Activated T-helper 1 cell treated with Interleukin-2 at 50 U/mL for 16 hours (primary cell): Measurements from ENCODE around the gene OSM.

Source experiments
- DNase-seq: peaks from one replicate; pipeline ENCODE4 v3.0.0-alpha.2; 2020; ENCODE audit warnings: low read depth

OSM gene

DNA sequence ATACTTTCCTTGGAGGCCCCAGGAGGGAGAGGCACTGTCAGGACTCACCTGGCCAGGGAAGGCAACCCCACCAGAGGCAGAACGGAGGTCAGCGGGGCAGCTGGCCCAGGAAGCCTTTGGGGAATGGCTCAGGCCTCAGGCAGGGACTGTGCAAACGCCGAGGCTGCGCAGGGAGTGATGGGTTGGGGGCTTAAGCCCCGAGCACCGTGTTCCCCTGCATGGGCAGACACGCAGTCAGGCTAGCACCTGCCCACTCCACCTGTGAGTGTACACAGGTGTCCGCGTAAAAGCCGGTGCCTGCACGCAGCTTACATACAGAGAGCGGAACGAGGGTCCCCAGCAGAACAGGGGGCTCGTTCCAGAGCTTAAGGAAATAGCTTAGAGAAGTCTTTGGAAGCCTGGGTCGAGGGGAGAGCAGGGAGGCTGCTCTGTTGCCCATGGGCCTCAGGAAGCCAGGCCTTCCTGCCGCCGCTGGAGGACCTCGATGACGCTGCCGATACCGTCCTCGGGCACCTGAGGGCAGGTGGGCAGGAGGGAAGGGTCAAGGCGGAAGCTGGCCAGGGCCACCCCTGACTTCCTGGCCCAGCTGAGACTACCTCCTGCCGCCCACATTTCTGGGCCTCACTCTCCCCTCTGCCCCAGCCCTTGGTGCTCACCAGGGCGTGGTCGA, 18.7 kb upstream of the OSM start:
- no peak for DNase-seq

DNA sequence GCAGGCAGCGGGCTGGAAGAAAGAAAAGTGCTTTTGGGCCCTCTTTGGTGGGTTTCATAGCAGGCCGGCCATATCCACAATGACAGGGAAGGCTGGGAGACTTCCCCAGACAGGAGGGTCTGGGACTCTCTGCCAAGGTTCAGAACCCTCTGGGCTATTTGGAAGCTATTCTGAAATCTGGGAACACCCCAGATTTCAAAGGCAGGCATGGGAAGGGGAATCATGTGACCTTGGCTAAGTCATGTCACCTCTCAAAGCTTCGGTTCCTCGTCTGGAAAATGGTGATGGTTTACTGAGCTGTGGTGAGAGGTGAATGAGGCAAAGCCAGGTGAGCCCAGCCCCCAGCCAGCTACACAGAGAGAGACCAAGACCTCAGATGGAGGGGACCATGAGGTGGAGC, 18.0 kb upstream of the OSM start:
- DNase-seq: no peak

DNA sequence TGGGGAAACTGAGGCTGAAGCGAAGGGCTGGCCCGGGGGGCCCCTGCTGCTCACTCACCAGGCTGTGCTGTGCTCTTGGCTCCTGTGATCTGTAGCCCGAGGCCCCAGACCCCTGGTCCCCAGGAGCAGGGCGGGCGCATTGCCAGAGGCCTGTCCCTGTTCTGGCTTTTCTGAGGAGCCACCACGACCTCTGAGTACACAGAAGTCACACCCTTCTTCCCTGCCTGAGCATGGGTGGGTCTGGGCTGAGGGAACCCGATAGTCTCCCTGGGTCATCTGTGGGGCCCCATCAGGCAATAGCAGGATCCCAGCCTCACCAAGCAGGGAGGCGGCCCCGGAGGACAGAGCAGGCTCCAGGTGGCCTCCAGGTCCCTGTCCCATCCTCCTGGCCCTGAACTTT, 17.5 kb upstream of the OSM start:
- DNase-seq: no peak

DNA sequence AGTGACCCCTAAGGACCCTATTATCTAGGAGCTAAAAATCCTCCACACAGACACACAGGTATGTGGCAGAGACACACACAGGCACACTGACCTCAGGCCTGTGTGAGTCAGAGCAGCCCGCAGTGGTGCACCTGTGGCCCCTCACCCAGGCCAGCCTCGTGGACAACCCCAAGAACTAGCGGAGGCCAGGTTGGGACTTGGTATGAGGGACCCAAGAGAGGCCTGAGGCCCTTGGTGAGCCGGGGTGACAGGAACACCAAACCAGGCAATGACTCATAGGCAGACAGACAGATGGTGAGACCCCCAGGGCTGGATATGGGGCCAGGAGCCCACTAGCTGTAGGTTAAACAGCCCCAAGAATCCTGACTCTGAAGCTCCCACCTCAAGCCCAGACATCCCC, 16.7 kb upstream of the OSM start:
- DNase-seq: no peak

DNA sequence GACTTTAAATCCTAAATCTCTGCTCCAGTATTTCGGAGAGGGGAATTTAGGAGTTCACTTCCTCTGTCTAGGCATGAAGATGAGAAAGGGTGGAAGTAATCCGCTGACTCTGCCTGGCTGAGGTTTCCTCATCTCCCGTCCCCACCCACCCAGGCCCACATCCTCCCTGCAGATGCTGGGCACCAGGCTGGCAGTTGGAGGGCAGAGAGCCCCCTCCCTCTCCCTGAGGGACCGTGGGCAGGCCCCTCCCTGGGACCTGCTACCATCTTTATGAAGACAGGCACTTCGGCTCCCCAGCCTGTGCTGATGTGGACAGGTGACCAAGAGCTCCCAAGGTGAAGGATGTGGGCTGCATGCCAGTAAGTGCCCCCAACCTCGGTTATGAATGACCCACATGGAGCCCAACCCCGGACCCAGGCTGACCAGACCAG, 16.0 kb upstream of the OSM start:
- DNase-seq: no peak

DNA sequence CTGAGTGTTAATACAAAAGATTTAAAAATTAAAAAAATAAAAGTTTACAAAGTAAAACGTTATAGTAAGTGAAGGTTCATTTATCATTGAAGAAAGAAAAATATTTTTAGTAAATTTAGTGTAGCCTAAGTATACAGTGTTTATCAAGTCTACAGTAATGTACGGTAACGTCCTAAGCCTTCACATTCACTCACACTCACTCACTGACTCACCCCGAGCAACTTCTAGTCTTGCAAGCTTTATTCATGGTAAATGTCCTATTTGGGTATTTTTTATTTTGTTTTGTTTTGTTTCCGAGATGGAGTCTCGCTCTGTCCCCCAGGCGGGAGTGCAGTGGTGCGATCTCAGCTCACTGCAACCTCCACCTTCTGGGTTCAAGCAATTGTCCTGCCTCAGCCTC, 13.9 kb upstream of the OSM start:
- DNase-seq: no peak

DNA sequence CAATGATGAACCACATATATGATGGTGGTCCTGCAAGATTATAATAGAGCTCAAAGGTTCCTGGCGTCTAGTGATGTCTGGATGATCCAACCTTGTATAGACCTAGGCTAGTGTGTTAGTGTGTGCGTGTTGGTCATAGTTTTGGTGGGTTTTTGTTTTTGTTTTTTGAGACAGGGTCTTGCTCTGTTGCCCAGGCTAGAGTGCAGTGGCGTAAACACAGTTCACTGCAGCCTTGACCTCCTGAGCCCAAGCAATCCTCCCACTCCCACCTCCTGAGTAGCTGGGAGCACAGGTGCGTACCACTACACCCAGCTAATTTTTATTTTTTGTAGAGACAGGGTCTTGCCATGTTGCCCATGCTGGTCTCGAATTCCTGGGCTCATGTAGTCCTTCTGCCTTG, 13.3 kb upstream of the OSM start:
- no peak for DNase-seq

DNA sequence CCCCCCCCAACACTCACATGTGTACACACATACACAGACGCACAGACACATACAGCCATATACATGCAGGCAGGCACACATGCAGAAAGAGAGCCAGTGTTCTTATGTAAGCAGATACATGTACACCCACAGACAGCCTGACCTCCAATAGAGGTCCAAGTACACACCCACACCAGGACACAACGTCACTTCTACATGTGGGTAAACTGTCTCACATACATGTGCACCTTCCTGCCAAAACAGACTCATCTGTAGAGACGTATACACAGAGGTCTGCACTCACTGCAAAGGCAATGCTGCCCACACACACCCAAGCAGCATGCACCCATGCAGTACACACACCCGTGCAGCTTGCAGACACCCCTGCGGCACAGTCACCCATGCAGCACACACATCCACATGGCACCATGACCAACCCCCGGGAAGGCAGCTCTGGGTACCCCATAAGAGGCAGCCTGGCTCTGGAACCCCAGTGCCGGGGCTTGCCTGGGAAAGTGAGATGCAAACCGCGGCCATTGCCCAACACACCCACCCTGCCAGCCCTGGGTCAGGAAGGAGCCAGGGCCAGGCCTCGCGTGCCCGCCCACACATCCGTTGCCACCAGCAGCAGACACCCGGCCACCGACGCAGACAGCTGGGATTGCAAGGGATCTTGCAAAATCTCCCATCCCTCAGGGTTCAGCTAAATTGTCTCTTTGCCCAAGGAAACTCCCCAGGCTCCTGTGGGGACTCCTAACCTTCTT, 12.6 kb upstream of the OSM start:
- no peak for DNase-seq

DNA sequence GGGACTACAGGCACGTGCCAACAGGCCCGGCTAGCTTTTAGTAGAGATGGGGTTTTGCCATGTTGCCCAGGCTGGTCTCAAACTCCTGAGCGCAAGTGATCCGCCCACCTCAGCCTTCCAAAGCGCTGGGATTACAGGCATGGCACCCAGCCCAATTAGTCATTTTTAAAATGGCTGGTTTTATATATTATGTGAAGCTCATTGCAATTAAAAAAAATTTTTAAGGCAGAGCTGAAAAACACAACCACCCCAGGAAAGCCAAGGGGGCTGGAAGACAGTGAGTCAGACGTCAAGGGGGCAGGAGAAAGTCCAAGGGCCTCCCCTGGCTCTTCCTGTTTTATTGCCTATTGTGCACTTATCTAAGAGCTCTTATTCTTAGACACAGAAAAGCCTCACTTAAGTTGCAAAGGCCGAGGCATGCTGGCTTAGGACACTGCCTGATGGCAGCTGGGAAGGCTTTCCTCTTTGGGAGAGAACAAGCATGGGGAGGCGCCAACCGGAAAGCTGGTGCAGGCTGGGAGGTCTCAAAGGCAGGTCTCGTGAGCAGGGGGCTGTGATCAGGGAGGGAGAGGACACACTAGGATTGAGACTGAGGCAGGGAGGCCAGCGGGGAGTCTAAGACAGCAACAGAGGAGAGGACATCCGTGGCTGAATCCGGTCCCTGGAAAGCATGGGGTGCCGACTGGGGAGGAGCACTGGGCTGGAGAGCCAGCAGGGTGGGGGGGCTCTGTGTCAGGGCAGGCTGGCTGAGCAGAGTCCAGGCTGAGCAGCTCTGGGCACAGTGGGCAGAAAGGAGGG, 11.1 kb upstream of the OSM start:
- DNase-seq: no peak

DNA sequence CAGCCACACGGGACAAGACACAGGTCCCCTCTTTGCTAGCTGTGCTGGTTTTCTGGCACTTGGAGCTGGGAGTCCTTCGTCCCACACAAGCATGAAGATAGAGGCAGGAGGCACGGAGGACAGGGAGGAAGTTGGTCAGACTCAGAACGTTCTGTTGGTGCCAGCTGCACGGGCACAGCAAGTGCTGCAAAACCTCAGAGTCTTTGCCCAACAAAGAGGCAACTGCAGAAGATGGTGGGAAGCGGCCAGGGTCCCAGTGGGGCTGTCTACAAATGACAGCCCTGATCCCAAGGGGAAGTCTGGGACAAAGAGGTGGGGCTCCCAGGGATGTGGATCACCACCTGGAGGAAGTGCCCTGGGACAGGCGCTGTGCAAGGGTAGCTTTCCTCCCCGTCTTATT, 9.4 kb upstream of the OSM start:
- no peak for DNase-seq

DNA sequence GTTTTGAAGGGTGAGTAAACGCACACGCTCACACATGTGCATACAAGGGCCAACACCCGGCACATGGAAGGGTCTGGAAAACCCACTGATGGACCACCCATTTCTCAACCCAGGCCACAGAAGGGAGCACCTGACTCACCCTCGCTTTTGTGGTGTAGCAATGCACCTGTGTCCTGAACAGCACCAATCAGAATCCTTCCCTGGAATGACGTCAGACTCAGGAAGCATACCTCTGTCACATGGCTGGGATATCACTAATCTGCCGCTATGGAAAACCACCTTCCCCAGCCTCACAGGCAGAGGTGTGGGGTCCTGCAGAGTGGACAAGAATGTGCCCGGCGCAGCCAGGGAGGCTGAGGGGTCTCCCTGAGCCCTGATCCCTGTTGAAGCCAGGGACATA, 9.0 kb upstream of the OSM start:
- no peak for DNase-seq

DNA sequence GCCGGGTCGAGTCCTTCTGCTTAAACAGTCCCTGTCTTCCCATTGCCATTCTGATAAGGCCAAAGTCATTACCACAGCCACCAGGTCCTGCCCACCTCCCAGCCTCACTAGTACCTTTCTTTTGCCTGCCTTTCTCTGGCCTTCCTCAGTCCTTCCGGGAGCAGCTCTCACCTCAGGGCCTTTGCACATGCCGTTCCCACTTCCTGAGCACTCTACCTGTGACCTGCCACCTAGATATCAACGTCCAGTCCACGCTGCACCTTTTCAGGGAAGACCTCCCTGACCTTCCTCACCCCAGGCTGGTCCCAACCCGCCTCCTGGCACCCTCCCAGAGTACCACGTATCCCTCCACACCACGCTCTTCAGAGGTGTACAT, 7.8 kb upstream of the OSM start:
- DNase-seq: no peak

DNA sequence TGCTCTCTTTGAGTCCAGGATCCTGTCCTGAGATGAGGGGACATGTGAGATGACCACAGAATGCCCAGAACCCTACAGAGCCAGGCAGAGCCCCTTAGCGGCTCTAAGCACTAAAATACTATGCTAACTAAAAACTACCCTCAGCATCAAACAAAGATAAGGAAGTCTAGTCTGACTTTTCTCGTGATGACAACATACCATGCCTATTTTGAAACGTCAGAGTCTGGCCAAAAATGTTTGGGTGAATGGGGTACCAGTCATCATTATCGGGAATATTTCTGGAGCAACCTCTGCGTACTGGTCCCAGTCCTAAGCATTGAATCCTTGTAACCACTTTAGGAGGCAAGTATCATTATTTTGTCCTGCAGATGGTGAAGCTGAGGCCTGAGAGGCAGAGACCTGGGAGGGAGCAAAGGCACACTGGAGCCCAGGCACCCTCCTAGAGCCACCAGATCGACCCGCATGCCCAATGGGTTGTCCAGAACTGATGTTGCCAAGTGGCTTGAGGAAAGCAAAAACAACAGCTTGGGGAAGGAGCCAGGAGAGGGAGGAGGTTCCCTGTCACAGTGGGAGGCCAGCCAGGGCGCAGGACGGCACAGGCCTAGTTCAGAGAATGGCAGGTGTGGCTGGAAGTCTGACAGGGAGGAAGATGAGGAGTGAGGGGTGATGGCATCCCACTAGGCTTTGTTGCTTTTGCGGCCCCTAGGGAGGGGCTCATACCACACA, 7.2 kb upstream of the OSM start:
- no peak for DNase-seq

DNA sequence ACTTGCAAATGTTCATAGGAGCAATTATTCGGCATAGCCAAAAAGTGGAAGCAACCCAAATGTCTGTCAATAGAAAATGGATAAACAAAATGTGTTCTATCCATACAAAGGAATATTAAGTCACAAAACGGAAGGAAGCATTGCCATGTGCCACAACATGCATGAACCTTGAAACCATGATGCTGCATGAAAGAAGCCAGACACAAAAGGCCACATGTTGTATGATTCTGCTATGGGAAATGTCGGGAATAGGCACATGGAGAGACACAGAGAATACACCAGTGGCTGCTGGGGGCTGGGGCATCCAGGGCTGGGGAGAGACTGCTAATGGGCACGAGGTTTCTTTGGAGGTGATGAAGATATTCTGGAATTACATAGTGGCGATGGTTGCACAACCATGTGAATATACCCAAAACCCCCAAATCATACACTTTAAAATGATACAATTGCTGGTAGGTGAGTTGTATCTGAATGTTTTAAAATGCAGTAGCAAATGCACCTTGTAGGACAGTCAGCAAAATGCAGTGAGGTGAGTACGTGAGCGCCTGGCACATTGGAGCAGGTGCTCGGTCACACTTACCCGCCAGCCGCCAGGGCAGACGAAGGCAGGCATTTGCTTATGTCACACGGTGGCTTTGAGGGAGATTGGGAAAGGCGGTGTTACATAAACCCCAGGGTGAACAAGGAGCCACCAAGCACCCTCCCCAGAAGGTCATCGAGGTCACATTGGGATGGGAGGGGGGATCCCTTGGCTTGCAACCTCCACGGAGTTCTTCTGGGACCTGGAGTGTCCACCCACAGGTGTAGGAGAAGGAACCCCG, 6.3 kb upstream of the OSM start:
- DNase-seq: no peak

DNA sequence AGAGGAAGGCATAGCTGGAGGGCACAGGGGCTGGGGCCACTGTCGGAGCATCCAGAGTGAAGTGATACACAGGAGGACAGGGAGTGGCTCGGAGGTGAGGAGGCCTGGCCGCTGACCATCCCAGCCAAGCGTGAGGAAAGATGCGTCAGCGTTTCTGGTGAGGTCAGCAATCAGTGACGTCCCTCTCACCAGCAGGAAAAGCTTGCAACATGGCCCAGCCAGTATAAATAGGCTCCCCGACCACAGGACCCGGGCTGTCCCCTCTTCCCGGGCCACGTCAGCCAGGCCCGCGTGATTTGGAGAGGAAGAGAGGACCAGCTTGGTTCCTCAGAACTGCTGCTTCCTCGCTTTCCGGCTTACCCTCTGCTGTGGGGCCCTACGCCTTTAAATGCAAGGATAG, 4.2 kb upstream of the OSM start:
- no peak for DNase-seq

DNA sequence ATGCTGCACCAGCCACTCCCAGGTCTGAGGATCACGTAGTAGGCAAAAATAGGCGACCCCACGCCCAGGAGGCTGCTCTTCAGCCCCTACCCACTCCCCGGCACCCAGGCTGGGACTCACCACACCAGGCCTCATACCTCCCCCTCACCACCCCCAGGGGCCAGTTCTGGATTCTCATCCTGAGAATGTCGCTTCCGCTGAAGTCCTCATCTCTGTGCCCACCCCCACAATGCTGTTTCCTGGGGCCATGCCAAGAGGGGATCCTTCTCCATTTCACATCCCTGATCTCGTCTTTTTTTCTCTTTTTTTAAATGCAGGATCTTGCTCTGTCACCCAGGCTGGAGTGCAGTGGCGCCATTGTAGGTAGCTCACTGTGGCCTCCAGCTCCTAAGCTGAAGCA, 1.7 kb upstream of the OSM start:
- no peak for DNase-seq

DNA sequence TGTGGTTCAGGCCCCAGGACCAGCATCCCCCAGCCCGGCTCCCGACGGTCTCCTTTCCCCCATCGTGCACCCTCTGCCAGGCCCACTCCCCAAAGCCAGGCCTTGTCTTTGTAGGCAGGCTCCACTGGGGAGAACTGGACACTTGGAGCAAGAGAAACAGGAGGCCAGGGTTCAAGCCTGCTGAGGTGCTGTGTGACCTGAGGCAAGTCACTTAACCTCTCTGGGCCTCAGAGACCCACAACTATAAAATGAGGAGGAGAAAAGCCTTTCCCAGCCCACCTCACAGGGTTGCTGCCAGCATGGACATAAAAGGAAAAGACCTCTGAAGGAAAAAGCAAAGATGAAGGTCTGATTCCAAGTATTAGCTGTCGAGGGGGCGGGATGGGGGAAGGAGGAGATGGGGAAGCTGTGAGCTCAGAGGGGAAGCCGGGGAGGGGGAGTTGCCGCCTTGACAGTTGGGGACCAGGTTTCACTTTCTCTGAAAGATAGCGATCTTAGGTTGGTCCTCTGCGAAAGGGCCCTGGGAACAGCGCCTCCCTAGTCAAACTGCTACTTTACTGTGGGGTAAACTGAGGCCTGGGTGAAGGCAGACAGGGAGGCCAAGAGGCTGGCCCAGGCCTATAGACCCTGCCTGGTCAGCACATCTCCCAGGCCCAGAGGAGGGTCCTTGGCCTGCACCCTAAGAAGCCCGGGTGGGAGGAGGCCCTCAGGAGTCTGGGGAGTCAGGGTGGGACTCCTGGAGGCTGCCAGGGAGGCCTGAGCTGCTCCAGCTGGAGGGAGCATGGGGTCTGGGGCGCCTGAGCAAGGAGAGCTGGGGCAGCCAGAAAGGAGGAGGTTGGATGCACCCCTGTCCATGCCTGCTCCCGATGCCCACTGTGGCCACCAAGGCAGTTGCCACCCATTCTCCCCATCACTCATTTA, 991 bp upstream of the OSM start:
- DNase-seq: no peak

DNA sequence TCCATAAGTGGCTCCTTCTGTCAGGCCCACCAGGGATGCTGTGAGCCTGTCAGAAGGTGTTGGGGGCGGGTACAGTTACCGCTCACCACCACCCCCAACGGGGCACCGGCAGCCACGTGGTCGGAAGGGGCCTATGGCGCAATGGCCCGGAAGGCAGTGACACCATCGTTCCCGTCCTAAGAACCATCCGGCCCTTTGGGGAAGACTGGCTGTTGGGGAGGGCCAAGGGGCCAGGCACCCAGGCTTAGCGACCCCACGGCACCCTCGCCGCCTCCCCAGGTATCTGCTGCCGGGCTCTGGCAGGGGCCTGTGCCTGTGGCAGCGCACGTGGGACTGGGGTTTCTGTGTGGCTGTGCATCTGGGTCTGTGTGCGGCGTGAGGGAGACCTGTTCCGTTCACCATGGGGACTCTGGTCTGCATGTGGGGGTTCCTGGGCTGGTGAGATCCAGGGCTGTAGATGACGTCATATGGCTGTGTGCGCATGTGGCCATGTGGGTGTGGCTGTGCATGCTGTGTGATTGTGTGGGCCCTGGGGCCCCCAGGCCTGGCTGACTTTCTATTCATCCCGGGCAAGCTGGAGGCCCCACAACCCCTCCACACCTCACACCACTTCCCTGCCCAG, 717 bp downstream of the OSM start:
- peak; percentile 65 for DNase-seq

DNA sequence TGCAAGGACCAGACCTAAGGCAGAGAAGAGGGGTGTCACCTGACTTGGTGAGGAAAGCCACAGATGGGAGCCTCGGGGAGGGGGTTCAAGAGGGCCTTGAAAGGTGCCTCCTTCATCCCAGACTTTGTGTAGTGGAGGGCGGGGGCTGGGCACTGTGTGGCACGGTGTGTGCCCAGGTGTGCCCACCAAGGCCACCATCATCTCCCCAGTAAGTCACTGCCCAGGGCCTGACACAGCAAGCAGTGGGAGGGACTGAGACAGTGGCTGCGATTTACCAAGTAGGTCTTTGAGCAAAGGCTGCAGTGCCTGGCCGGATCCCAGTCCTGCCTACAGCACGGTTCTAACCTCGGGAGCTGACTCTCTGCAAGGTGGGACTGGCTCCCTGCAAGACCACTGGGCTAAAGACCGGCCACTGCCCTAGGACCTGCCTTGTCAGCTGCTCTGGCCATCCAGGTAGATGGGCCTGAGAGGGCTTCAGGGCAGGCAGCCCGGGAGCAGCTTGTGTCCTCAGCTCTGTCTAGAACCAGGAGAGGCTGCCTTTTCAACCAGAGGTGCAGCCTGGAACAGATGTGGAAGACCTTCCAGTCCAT, 1.4 kb downstream of the OSM start:
- no peak for DNase-seq

DNA sequence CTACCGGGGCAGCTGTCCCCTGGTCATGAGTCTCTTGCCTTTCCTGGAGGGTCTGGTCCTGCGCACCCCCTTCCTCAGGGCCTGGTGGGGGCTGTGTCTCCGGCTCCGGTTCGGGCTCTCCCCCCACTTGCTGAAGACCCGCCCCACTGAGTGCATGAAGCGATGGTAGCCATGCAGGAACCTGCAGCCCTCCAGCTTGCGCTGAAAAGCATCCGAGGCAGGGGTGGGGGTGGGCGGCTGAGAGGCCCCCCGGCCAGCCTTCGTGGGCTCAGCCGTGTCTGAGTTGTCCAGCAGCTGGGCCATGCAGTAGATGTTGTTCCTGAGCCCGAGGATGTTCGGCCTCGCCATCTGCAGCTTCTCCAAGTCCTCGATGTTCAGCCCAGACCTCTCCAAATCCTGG, 2.8 kb downstream of the OSM start:
- no peak for DNase-seq
